ENCODE data around the gene USP38. TPM values are rescaled to one million over a fixed set of nuclear protein-coding genes. Genes with fewer than 3 reads are reported as not detected.
A peak's percentile ranks its signal among the peaks of the same experiment; 100 is the strongest.

USP38 gene
- total RNA-seq, 2 experiments from 2014 or later: 23.3 to 24.7 TPM

- peak overlapping the region; percentile 93 for H3K4me3 Mint-ChIP-seq
- CTCF ChIA-PET: no interaction called here
- H3K9me3 Mint-ChIP-seq: no peaks in the 10 kb centered on the region
- peaks cover 46% of the 10 kb centered on the region for H3K36me3 Mint-ChIP-seq (ENCODE audit: low read depth)
- H3K27me3 Mint-ChIP-seq: no peaks in the 10 kb centered on the region
- peak overlapping the region; percentile 99 for H3K27ac Mint-ChIP-seq
- peak; percentile 12 for DNase-seq
- peaks cover 48% of the 10 kb centered on the region for H3K4me1 Mint-ChIP-seq
- POLR2A ChIA-PET: no interaction called here
These were observed 1.9 kb downstream of the USP38 start for GRCh38 chr4:143186649-143187048.

DNA sequence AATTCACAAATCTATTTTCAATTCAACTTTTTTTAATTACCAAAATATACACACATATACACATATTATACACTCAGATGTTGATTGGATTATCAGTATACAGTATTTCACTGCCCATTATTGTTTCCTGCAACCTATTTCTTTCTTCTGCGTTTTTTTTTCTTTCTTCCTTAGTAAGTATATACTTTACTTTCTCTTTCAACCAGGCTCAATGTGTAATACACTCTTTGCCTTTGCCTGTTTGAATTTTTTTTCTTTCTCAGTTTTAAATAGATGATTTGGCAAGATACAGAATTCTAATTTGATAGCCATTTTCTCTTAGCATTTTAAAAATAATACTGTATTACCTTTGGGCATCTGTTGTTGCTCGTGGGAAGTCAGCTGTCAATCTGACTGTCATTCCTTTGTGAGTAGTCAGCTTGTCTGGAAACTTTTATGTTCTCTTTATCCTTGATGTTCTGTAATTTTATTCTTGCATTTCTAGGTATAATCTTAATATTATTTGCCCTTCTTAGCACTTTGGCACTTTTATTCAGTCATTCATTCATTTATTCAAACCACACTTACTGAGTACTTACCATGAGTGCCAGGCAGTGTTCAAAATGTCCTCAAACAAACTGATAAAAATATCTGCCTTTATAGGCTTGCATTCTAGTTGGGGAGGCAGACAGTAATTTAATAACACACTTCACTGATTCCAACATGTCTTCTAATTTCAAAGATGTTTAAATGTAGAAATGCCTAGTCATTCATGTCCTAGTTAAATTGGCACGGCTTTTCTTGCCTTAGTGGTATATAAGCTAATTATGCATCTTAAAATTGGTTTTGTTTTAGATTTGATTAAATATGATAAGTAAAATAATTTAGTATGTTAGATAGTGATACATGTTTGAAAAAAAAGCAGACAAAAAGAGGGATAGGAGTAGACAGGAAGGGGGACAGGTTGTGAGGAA is 3.7 kb downstream of the USP38 start:
- Mint-ChIP-seq H3K9me3 (no peaks in the 10 kb centered on the region), H3K4me1 (peaks cover 44% of the 10 kb centered on the region), H3K36me3 (ENCODE audit: low read depth) (peaks cover 56% of the 10 kb centered on the region), H3K27me3 (no peaks in the 10 kb centered on the region), H3K27ac (peak overlapping the region; percentile 99), H3K4me3 (peak overlapping the region; percentile 93)
- CTCF ChIA-PET: interaction anchor here (0.7 kb wide), 1 partner anchor 8 kb away, joined by 3 read pairs; no protein-coding TSS in a partner anchor
- POLR2A ChIA-PET: interaction anchor here (0.6 kb wide), 1 partner anchor 64 kb away, joined by 3 read pairs; no protein-coding TSS in a partner anchor
- DNase-seq: no peak

DNA sequence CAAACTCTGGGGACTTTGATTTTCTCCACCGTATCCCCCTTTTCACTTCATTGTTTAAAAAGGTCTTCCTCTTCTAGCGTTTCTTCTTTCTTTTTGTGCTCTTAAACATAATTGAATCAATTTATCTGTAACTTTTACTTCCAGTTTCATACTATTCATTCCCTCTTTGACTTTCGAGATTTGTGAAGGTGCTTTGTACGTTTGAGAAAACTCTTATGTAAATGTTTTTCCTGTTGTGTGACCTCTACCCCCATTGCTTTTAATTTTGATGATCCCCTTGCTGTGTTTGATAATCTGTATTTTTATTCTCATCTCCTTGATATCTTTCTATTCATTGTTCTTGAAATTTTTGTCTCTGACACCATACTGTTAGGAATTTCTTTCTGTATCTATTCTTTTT is 4.8 kb downstream of the USP38 start:
- CTCF ChIA-PET: interaction anchor here (0.7 kb wide), 1 partner anchor 9 kb away, joined by 3 read pairs; no protein-coding TSS in a partner anchor
- H3K4me3 Mint-ChIP-seq: peak overlapping the region; percentile 93

GRCh38 chr4:143195581-143195980 is 10.9 kb downstream of the USP38 start:
- no peaks in the 10 kb centered on the region for H3K9me3 Mint-ChIP-seq
- DNase-seq: no peak
- H3K27me3 Mint-ChIP-seq: no peaks in the 10 kb centered on the region
- peaks cover 15% of the 10 kb centered on the region for H3K4me1 Mint-ChIP-seq
- ChIA-PET CTCF (no interaction called here), POLR2A (no interaction called here)
- no peak overlapping the region for H3K27ac Mint-ChIP-seq
- H3K4me3 Mint-ChIP-seq: no peak overlapping the region
- H3K36me3 Mint-ChIP-seq (ENCODE audit: low read depth): peaks cover 60% of the 10 kb centered on the region

More for the DNA sequence above, 4.8 kb downstream of the USP38 start:
- Mint-ChIP-seq H3K27ac (peak overlapping the region; percentile 75), H3K9me3 (no peaks in the 10 kb centered on the region), H3K4me1 (peaks cover 41% of the 10 kb centered on the region), H3K36me3 (ENCODE audit: low read depth) (peaks cover 56% of the 10 kb centered on the region), H3K27me3 (no peaks in the 10 kb centered on the region)
- DNase-seq: no peak
- POLR2A ChIA-PET: no interaction called here

GRCh38 chr4:143196323-143196722 is 11.6 kb downstream of the USP38 start:
- no peaks in the 10 kb centered on the region for H3K9me3 Mint-ChIP-seq
- no peaks in the 10 kb centered on the region for H3K27me3 Mint-ChIP-seq
- ChIA-PET CTCF (no interaction called here), POLR2A (no interaction called here)
- peaks cover 9% of the 10 kb centered on the region for H3K4me1 Mint-ChIP-seq
- no peak overlapping the region for H3K4me3 Mint-ChIP-seq
- no peak for DNase-seq
- H3K36me3 Mint-ChIP-seq (ENCODE audit: low read depth): peaks cover 58% of the 10 kb centered on the region
- H3K27ac Mint-ChIP-seq: no peak overlapping the region

DNA sequence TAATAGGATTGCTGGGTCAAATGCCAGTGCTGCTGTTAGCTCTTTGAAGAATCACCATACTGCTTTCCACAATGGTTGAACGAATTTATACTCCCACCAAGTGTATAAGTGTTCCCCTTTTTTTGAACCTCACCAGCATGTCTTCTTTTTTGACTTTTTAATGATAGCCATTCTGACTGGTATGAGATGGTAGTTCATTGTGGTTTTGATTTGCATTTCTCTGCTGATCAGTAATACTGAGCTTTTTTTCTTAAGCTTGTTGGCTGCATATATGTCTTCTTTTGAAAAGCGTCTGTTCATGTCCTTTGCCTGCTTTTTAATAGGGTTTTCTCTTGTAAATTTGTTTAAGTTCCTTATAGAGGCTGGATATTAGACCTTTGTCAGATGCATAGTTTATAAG is 14.8 kb downstream of the USP38 start:
- Mint-ChIP-seq H3K27me3 (no peaks in the 10 kb centered on the region), H3K27ac (no peak overlapping the region), H3K4me1 (peaks cover 5% of the 10 kb centered on the region), H3K36me3 (ENCODE audit: low read depth) (peaks cover 55% of the 10 kb centered on the region), H3K9me3 (no peaks in the 10 kb centered on the region), H3K4me3 (no peak overlapping the region)
- CTCF ChIA-PET: no interaction called here
- POLR2A ChIA-PET: no interaction called here
- no peak for DNase-seq

GRCh38 chr4:143202824-143203223 is 18.1 kb downstream of the USP38 start:
- POLR2A ChIA-PET: no interaction called here
- no peak overlapping the region for H3K27ac Mint-ChIP-seq
- H3K27me3 Mint-ChIP-seq: no peaks in the 10 kb centered on the region
- H3K4me3 Mint-ChIP-seq: no peak overlapping the region
- CTCF ChIA-PET: interaction anchor here (1.0 kb wide), 1 partner anchor 14 kb away, joined by 3 read pairs; no protein-coding TSS in a partner anchor
- no peak for DNase-seq
- peaks cover 2% of the 10 kb centered on the region for H3K4me1 Mint-ChIP-seq
- peaks cover 62% of the 10 kb centered on the region for H3K36me3 Mint-ChIP-seq (ENCODE audit: low read depth)
- H3K9me3 Mint-ChIP-seq: no peaks in the 10 kb centered on the region

DNA sequence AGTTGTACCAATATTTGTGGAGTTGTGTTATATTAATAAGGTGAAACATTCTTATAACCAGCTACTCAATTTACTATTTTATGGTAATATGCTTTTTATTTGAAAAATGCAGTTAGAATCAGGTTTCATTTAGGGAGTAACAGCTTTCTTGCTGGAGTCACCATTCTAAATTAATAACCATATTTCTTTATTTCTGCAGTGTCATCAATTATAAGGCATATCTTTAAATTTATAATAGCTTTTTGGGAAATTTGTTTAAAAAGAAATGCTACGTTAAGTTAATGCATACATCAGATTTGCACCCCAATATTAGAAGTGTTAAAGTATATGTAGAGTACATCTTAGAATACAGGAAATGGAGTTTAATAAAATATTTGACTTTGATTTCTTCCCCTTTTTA is 18.9 kb downstream of the USP38 start:
- no peak overlapping the region for H3K27ac Mint-ChIP-seq
- no peak for DNase-seq
- H3K27me3 Mint-ChIP-seq: no peaks in the 10 kb centered on the region
- peaks cover 58% of the 10 kb centered on the region for H3K36me3 Mint-ChIP-seq (ENCODE audit: low read depth)
- H3K9me3 Mint-ChIP-seq: no peaks in the 10 kb centered on the region
- H3K4me3 Mint-ChIP-seq: no peak overlapping the region
- ChIA-PET CTCF (interaction anchor here (0.6 kb wide), 1 partner anchor 9 kb away, joined by 3 read pairs; no protein-coding TSS in a partner anchor), POLR2A (no interaction called here)
- peaks cover 2% of the 10 kb centered on the region for H3K4me1 Mint-ChIP-seq

DNA sequence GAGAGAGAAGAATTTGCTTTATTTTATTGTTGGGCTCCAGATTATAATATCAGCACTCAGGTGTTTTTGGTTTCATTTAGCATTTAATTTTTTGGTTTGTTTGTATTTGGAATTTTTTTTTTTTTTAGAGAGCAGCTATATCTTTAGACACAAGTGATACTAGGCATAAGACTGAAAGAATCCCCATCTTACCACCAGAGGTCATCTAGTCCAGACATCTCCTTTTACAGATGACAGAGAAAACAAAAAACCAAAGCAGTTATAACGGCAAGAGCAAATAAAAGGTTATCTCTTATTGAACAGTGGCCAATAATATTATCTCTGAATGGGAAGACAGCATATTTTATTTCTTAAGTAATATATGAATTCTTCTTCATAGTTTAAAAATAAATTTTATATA is 22.8 kb downstream of the USP38 start:
- Mint-ChIP-seq H3K27me3 (no peaks in the 10 kb centered on the region), H3K4me1 (peaks cover 2% of the 10 kb centered on the region), H3K4me3 (no peak overlapping the region), H3K9me3 (no peaks in the 10 kb centered on the region), H3K36me3 (ENCODE audit: low read depth) (peaks cover 43% of the 10 kb centered on the region), H3K27ac (no peak overlapping the region)
- POLR2A ChIA-PET: no interaction called here
- CTCF ChIA-PET: no interaction called here
- no peak for DNase-seq

DNA sequence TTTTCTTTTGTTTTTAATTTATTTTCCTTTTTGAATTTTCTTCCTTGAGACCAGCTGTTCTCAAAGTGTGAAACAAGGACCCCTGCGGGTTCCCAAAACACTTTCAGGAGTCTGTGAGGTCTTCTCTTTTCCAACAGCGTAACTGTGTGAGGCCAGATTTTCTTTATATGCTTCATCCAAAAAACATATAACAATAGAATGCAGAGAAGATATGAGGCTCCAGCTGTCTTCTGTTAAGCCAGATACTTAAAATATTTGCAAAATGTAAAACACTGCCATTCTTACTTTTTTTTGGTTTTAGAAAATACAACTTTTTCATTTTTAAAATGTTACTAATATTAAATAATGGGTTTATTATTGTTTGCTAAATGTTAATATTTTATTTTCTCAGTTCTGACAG is 27.8 kb downstream of the USP38 start:
- no peak overlapping the region for H3K4me3 Mint-ChIP-seq
- ChIA-PET POLR2A (interaction anchor here (0.7 kb wide), 1 partner anchor 391 kb away, joined by 4 read pairs; no protein-coding TSS in a partner anchor), CTCF (interaction anchor here (0.7 to 1.2 kb wide), 2 partner anchors 12 to 16 kb away, joined by 3 read pairs; no protein-coding TSS in a partner anchor)
- peaks cover 6% of the 10 kb centered on the region for H3K4me1 Mint-ChIP-seq
- H3K36me3 Mint-ChIP-seq (ENCODE audit: low read depth): peaks cover 36% of the 10 kb centered on the region
- H3K27me3 Mint-ChIP-seq: no peaks in the 10 kb centered on the region
- no peak overlapping the region for H3K27ac Mint-ChIP-seq
- H3K9me3 Mint-ChIP-seq: no peaks in the 10 kb centered on the region
- DNase-seq: no peak

DNA sequence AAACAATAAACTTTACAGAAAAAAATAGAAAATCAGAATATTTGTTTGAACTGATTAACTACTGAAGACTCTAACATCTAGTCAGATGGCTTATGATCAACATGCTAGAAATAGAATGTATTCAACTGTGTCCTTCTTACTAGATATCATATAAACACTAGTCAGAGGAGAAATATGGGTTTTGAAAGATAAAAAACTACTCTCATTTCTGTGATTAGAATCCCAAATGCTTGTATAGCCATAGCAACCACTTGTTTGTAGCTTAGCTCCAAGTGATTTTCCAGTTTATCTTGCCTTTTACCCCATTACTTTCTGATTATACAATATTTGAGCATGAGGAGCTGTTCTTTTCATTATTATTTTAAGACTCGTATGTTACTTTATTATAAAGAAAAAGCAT is 31.2 kb downstream of the USP38 start:
- DNase-seq: no peak
- Mint-ChIP-seq H3K9me3 (no peaks in the 10 kb centered on the region), H3K27me3 (no peaks in the 10 kb centered on the region), H3K36me3 (ENCODE audit: low read depth) (peaks cover 29% of the 10 kb centered on the region), H3K4me1 (peaks cover 9% of the 10 kb centered on the region), H3K27ac (no peak overlapping the region), H3K4me3 (no peak overlapping the region)
- POLR2A ChIA-PET: no interaction called here
- CTCF ChIA-PET: no interaction called here

GRCh38 chr4:143224255-143224654 is 39.5 kb downstream of the USP38 start:
- H3K9me3 Mint-ChIP-seq: no peaks in the 10 kb centered on the region
- no peak overlapping the region for H3K27ac Mint-ChIP-seq
- POLR2A ChIA-PET: no interaction called here
- CTCF ChIA-PET: interaction anchor here (0.7 kb wide), 1 partner anchor 11 kb away, joined by 3 read pairs; no protein-coding TSS in a partner anchor
- H3K27me3 Mint-ChIP-seq: no peaks in the 10 kb centered on the region
- H3K4me3 Mint-ChIP-seq: no peak overlapping the region
- peaks cover 22% of the 10 kb centered on the region for H3K36me3 Mint-ChIP-seq (ENCODE audit: low read depth)
- no peaks in the 10 kb centered on the region for H3K4me1 Mint-ChIP-seq
- DNase-seq: no peak

DNA sequence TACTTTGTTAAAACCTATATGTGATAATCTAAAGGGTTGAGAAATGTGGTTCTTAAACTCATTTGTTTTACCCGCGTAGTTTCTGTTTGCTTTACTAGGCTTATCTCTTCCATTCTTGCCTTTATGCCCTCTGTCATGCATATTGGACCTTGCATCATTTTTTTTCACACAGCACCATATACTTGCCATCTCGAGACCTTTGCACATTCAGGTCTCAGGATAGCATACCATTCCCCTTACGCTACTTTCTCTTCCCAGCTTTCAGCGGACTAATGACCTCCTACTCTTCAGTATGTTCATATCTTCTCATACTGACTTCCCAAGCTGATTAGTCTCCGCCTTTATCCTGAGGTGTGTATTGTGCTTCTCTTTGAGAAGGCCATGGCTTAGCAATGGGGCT is 40.5 kb downstream of the USP38 start:
- POLR2A ChIA-PET: no interaction called here
- peaks cover 22% of the 10 kb centered on the region for H3K36me3 Mint-ChIP-seq (ENCODE audit: low read depth)

More for the DNA sequence above, 40.5 kb downstream of the USP38 start:
- no peak overlapping the region for H3K4me3 Mint-ChIP-seq
- no peak for DNase-seq
- H3K4me1 Mint-ChIP-seq: no peaks in the 10 kb centered on the region
- H3K9me3 Mint-ChIP-seq: no peaks in the 10 kb centered on the region
- H3K27me3 Mint-ChIP-seq: no peaks in the 10 kb centered on the region
- H3K27ac Mint-ChIP-seq: no peak overlapping the region
- CTCF ChIA-PET: interaction anchor here (0.5 to 1.9 kb wide), 4 partner anchors 16 to 93 kb away, joined by 3 read pairs; no protein-coding TSS in a partner anchor
